DMS53 (cell line): ENCODE measurements around the gene GABRE.
A peak's percentile ranks its signal among the peaks of the same experiment; 100 is the strongest.

Experiments used
- DNase-seq: peaks from one replicate; lab custom pipeline; 2025; lab: John Stamatoyannopoulos, UW

Gene GABRE

DNA sequence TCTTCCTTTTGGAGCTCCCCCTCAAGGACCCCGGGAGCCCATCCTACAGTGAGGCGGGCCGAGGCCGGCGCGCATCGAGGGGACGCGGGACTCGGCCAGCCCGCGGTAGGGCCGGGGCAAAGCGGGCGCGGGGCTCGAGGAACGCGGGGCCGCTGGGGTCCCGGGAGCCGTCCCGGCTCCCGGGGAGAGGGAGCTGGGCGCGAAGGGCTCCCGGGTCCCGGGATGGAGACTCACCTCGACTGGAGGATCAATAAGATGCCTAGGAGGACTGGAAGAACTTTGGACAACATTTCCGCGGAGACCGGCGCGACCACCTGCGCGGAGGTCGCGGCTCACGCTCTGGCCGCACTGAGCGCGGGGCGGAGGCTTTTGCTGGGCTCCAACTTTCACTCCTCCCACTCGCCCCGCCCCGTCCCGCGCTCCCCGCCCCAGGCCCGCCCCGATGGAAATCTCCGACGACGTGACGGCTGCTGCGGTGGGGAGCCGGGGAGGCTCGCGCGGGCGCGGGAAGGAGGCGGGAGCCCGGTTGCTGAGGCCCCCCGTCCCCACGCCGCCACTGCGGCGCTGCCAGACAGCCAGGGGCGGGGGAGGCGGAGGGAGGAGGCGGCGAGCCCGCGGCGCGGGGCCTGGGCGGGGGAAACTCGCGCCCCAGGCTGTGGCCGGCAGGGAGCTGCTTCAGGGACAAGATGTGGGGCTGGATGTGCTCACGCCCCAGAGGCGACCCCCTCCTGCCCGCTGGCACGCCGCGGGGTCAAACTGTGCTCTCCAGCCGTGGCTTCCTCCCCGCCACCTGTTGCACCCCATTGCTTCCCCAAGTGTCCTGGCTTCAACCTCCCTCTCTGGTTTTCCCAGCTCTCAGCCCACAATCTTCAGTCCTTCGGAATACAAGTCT is at the start of gene GABRE:
GABRE (minus strand) TSS at position 341 of the 892 bp plus-strand sequence; CDS start at position 290, 51 bp downstream.
- no peak for DNase-seq

- DNase-seq: no peak
These were observed 46.4 kb upstream of the GABRE start for GRCh38 chrX:152020888-152021287.

DNA sequence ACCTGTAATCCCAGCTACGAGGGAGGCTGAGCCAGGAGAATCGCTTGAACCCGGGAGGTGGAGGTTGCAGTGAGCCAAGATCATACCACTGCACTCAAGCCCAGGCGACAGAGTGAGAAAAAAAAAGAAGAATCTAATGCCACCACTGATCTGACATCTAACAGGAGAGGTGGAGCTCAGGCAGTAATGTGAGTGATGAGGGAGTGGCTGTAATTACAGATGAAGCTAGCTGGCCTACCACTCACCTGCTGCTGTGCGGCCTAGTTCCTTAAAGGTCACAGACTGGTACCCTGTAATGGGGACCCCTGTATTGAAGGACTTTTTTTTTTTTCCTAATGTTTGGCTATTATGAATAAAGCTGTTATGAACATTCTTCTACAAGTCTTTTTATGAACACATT is 25.3 kb upstream of the GABRE start:
- no peak for DNase-seq

GRCh38 chrX:151997539-151997938 is 23.1 kb upstream of the GABRE start:
- DNase-seq: no peak

GRCh38 chrX:151996347-151996746 is 21.9 kb upstream of the GABRE start:
- DNase-seq: no peak

- no peak for DNase-seq
These were observed 20.0 kb upstream of the GABRE start for GRCh38 chrX:151994476-151994875.

- no peak for DNase-seq
These were observed 14.3 kb upstream of the GABRE start for GRCh38 chrX:151988706-151989299.

DNA sequence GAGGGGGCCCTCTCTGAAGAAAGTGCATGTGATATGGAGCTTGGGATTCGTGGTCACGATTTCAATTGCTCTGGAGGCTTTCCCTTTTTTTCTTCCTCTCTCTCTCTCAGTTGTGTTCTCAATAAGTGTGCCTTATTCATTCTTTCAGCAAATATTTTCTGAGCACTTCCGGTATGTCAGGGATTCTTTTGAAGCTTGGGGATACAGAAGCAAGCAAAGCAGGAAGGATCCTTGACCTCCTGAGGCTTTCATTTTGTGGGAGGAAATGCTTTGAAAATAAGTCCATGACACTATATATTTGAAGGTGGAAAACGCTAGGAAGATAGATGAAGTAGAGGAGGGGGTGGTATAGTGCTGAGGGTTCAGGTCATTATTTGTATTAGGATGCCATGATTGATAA is 12.6 kb upstream of the GABRE start:
- no peak for DNase-seq

GRCh38 chrX:151985955-151986354 is 11.5 kb upstream of the GABRE start:
- no peak for DNase-seq

DNA sequence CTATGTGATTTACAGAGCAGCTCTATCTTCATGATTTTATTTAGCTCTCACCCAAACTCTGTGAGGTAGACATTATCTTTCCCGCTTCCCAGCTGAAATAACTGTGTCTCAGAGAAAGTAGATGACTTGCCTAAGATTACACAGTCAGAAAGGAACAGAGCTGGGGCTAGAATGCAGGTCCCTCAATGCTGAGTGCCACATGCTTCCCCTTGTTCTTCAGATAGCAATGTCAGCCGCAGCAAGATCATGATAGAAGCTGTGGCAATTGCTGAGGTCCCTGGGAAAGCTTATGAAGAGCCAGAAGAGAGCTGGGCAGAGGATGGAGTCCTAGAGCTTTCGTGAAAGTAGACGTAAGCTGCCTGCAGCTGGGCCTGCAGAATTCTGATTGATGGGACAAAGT is 11.1 kb upstream of the GABRE start:
- DNase-seq: no peak

- no peak for DNase-seq
These were observed 10.4 kb upstream of the GABRE start for GRCh38 chrX:151984902-151985301.

DNA sequence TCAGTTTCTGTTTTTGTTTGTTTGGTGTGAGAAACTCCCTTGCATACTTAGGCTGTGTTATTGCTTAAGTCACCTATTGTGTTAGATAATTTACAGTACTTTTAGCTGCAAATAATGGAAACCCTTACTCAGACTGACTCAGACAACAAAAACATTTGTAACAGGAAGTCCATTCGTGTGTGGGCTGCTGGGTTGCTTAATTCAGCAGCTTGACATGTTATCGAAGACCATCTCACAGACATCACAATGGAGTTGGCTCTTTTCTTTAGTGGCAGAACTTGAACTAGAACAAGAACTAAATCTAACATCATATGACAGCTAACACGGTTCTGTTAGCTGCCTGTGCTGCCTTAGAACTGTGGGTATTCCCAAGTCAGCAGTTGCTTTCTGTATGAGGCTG is 9.9 kb upstream of the GABRE start:
- no peak for DNase-seq

GRCh38 chrX:151983186-151983585 is 8.7 kb upstream of the GABRE start:
- no peak for DNase-seq

GRCh38 chrX:151982222-151982621 is 7.7 kb upstream of the GABRE start:
- peak; percentile 7 for DNase-seq

DNA sequence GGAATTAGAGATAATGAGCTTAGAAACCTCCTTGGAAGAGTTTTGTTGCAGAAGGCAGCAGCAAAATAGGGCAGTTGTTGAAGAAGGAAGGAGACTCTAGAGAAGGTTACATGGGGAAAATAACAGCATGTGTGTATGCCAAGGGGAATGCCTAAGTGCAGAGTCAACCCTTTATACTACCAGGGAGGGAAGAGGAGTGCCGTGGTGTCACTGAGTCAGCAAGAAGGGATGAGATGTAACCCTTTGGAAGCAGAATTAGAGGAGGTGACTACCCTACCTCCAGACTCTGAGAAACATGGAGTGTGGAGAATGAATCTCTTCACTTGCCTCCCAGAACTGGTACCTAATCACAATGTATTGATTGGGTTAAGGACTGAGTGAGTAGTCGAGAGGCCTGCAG is 6.7 kb upstream of the GABRE start:
- no peak for DNase-seq

DNA sequence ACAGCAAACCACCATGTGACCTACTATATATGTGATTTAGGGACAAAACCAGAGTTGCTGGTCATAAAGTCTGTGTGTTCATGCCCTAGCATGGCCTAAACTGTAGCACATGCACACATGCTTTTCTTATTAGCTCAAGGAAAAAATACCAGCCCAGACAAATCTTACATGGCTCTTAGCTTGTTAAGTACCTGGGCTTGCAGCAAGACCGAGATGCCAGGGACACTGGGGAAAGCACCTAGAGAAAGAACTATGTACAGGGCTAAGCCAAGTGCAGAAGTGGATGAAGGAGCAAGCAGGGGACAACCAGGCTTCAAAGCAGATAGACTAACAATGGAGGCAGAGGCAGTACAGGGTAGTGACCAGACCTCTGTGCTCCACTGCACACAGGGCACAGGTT is 3.4 kb upstream of the GABRE start:
- no peak for DNase-seq

DNA sequence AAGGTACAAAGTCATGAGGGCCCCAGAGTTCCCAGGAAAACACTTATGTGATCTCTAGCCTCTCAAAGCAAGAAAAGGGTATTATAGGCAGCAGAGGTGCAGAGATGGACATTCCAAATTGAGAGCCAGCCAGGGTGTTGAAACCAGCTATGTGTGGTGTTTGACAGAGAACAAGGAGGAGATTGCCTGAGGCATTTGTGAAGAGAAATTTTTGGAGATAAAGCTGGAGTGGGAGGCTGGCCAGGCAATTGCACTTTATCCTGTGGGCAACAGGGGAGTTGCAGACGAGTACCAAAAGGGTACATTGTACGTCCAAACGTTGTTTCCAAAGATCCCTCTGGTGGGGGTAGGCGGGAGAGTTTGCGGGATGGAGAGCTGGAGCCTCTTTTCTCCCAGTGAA is 2.5 kb upstream of the GABRE start:
- no peak for DNase-seq

DNA sequence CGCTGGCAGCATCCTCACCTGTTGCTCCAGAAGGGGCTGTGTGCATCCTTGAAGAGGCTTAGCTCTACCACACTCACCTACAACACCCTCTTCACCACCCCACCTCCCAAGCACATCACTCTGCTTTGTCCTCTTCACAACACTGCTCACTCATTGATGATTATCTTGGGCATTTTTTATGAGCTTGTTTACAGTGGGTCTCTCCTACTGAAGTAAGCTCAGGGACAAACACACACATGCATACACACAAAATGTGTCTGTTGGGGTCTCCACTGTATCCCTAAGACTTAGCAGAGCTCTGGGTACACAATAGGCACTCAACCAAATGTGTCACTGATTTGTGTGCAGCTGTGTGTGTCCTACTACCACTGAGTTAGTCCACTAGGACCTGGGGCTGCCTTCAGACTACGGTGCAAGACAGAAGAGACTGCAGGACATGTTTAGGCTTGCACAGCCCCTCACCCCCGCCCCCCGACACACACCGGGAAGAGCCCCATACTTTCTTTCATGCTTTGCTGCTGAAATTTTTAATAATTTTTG is 1.3 kb upstream of the GABRE start:
- no peak for DNase-seq

DNA sequence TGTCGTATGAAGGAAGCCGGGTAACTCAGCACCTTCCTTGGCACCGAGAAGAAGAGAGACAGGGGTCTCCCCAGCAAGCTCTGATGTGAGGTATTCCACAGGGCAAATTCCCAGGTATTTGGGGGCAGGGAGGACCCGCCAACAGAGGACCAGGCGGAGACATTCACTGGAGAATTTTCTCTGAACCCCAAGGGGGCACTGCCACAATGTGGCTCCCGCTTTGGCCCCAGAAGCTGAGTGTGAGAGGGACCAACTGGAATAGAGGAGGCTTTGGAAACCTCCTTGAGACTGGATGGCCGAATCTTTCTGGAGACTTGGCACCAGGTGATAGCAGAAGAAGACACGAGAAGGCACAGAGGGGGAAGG is 735 bp upstream of the GABRE start:
- no peak for DNase-seq

DNA sequence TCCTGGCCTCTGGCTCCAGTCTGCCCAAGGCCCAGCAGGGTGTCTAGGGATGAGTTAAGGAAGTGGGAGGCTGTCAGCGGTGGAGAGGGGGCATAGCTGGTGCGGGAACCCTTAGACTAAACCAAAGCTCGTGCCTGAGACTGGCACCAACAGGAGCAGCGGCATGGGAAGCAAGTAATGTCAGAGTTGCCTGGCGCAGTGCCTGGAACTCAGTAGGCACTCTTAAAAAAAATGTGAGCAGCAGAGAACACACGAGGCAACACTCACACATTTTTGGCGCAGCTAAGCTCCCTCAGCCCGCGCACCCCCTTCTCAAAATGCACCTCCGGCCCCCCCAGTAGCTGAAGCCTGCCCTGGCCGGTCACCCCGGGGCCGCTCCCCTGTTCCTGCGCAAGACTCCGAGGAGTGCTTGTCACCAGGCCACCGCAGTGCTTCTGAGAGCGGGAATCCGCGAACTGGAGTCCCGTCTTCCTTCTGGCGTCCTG is 583 bp downstream of the GABRE start:
- no peak for DNase-seq

DNA sequence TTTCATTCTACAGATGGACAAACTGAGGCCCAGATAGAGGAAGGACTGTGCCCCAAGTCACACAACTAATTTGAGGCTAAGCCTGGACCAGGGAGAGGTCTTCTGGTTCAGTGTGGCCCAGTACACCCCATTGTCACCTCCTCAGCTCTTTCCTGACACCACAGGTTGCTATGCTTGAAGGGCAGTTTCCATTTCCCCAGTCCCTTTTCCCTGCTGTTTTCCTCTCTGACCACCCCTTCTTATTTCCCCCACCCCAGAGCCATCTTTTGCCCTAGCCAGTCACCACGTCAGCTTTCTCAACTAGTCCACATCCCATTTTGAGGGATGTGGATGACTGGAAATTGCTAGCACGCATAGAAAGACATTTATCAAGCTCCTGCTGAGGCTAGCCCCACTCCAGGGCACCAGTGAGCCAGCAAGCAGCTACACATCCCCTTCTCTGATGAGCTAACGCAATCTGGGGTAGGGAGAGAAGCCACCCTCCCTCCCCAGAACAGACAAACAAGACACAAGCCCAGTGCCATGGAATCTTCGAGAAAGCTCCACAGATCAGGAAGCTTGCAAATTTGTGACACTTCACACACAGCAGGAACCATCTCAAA is 1.3 kb downstream of the GABRE start:
- no peak for DNase-seq

DNA sequence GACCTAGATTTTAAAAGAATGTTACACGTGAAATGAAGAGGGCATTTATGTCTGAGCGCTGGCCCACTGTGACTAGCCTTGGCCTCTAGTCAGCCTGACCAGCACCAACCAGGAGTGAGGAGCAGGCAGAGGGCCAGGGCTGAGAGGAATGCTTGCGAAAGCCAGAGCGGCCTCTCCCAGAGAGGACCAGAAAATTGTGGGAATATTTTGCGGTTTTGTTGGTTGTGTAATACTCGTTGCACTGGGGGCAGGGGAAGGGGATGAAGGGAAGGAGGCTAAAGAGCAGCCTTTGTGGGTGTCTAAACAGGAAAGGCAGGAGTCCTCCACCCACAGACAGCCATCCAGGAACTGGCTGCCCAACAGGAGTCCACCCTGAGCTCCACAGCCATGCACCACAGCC is 3.8 kb downstream of the GABRE start:
- DNase-seq: no peak

DNA sequence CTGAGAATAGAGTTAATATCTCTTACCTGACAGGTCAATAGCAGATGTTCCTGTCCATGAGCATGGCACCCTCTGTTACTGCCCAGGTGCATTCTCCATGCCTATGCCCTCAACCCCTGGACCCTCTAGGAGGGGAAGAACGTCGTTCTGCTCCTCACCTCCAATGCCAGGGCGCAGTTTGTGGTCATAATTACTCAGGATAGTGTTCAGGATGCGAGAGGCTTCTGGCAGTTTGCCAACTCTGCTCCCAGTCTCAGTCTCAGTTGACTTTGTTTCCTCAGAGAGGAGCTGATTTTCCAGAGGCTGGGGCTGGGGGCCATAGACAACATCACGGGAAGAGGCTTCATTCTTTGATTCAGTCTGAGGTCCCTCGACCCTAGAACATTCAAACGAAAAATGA is 4.4 kb downstream of the GABRE start:
- no peak for DNase-seq
